K562 (cell line): Measurements from ENCODE around the gene VEGFB. TPM values are rescaled to one million over a fixed set of nuclear protein-coding genes. Genes with fewer than 3 reads are reported as not detected.

Source experiments
- ATAC-seq: fragments of 200-7000 bp; cut with Tn5 transposase; 3 replicates; pipeline ENCODE4 v1.9.1; 2020; ENCODE audit warnings: moderate library complexity
- BruUV-seq: library from RNA; stranded (reverse); fragments of 400-500 nt; replicated peaks from 2 replicates; lab custom pipeline; 2021; lab: Mats Ljungman, UMichigan
- CTCF ChIA-PET: fragments of 300-600 bp; formaldehyde crosslinking; extraction: SDS; loops from one replicate; lab custom pipeline; 2021; ENCODE audit warnings: low intra/inter-chr PET ratio; lab: Yijun Ruan, JAX
- POLR2A ChIA-PET: fragments of 300-600, 350-650 bp; sonication (Branson Sonifier 250); formaldehyde crosslinking; extraction: SDS; loops from one replicate; lab custom pipeline; 2021; ENCODE audit warnings: antibody characterized with exemption, inconsistent platforms; lab: Yijun Ruan, JAX
- DNase-seq, 4 experiments: peaks; one replicate each; pipeline versions ENCODE4 v3.0.0 to v3.0.0-alpha.2; 2011 to 2018; ENCODE audit warnings: low spot score in 3 of 4, mixed read lengths in 3 of 4; ENCODE audit errors: extremely low read depth in 1 of 4
- FAIRE-seq: peaks from 2 replicates; lab custom pipeline; 2011; peaks lifted over from hg19 to GRCh38; lab: Jason Lieb, UNC
- H2AFZ ChIP-seq: 2 replicates; pipeline ENCODE4 v1.6.0; 2011; ENCODE audit warnings: low read depth, low read length, control low read depth, inconsistent platforms
- H3K27ac ChIP-seq: fragments of 200-600 bp; 3 replicates; pipeline ENCODE4 v1.8.0; 2011; ENCODE audit warnings: low read depth, mild to moderate bottlenecking, control low read depth, inconsistent platforms, low read length, moderate library complexity, mixed read lengths; ENCODE audit errors: extremely low read depth
- H3K27me3 ChIP-seq, 2 experiments: fragments of 300-600 bp in 1 of 2; 2 replicates in 1 of 2; 3 replicates in 1 of 2; pipeline versions ENCODE4 v1.6.0 to v1.8.0; 2011; ENCODE audit warnings: inconsistent platforms in 2 of 2, low read length in 2 of 2, mild to moderate bottlenecking in 1 of 2, mixed read lengths in 1 of 2, moderate library complexity in 1 of 2; ENCODE audit not compliant: control insufficient read depth in 2 of 2, insufficient read depth in 2 of 2
- H3K36me3 ChIP-seq: fragments of 300-600 bp; 3 replicates; pipeline ENCODE4 v1.8.0; 2011; ENCODE audit warnings: mild to moderate bottlenecking, low read length, inconsistent platforms; ENCODE audit not compliant: control insufficient read depth, insufficient read depth
- H3K4me1 ChIP-seq, 2 experiments: fragments of 200-600 bp in 1 of 2; replicated peaks in 1 of 2; 2 replicates in 1 of 2; 3 replicates in 1 of 2; pipeline versions ENCODE4 v1.5.1 to v1.8.0; 2011; ENCODE audit warnings: inconsistent platforms in 2 of 2, low read length in 2 of 2, mild to moderate bottlenecking in 1 of 2, mixed read lengths in 1 of 2, moderate library complexity in 1 of 2; ENCODE audit not compliant: control insufficient read depth in 2 of 2, insufficient read depth in 2 of 2
- H3K4me2 ChIP-seq: 2 replicates; pipeline ENCODE4 v1.6.1; 2011; ENCODE audit warnings: low read length, control low read depth, inconsistent platforms, mixed read lengths; ENCODE audit not compliant: insufficient read depth
- H3K4me3 ChIP-seq: fragments of 200-600 bp; sonication (generic), shearing (Covaris generic); 2 replicates; pipeline ENCODE4 v1.5.1; 2016; ENCODE audit warnings: control low read depth, inconsistent platforms
- H3K79me2 ChIP-seq: fragments of 200-600 bp; 3 replicates; pipeline ENCODE4 v1.8.0; 2011; ENCODE audit warnings: low read length, inconsistent platforms; ENCODE audit not compliant: control insufficient read depth, insufficient read depth
- H3K9ac ChIP-seq, 2 experiments: 2 replicates each; pipeline versions ENCODE4 v1.6.0 to v1.6.1; 2011; ENCODE audit warnings: low read depth in 2 of 2, low read length in 2 of 2, control low read depth in 1 of 2, inconsistent platforms in 1 of 2, mild to moderate bottlenecking in 1 of 2, mixed read lengths in 1 of 2; ENCODE audit not compliant: insufficient read depth in 1 of 2
- H3K9me1 ChIP-seq: one replicate; pipeline ENCODE4 v1.6.0; 2011; ENCODE audit warnings: inconsistent platforms, mild to moderate bottlenecking, low read length, moderate library complexity; ENCODE audit not compliant: control insufficient read depth, insufficient read depth
- H3K9me3 ChIP-seq: replicated peaks from 2 replicates; pipeline ENCODE4 v1.5.1; 2011; ENCODE audit warnings: low read depth, low read length, inconsistent platforms; ENCODE audit not compliant: control insufficient read depth, insufficient read depth
- H4K20me1 ChIP-seq: replicated peaks from 2 replicates; pipeline ENCODE4 v1.6.1; 2011; ENCODE audit warnings: low read length, inconsistent platforms, mixed read lengths; ENCODE audit not compliant: control insufficient read depth, insufficient read depth
- CTBP1 ChIP-seq: fragments of 450-650 bp; IDR thresholded peaks from 2 replicates; pipeline ENCODE4 v1.6.1; 2016; ENCODE audit warnings: borderline replicate concordance
- ELF1 ChIP-seq: fragments of 200-800 bp; sonication (Bioruptor generic); IDR thresholded peaks from 2 replicates; pipeline ENCODE4 v1.6.1; 2016; ENCODE audit warnings: missing genetic modification characterization, missing compliant biosample characterization
- ERF ChIP-seq: fragments of 450-650 bp; formaldehyde crosslinking; IDR thresholded peaks from 2 replicates; pipeline ENCODE4 v1.4.0; 2020; ENCODE audit warnings: mild to moderate bottlenecking, mixed read lengths
- HDAC2 ChIP-seq: fragments of 450-650 bp; IDR thresholded peaks from 2 replicates; pipeline ENCODE4 v1.6.1; 2016; ENCODE audit warnings: mild to moderate bottlenecking
- NR2C1 ChIP-seq, 2 experiments: fragments of 450-650 bp; IDR thresholded peaks; 2 replicates each; pipeline ENCODE4 v1.6.1; 2017; ENCODE audit warnings: mild to moderate bottlenecking in 2 of 2, antibody characterized with exemption in 1 of 2, inconsistent platforms in 1 of 2, missing compliant biosample characterization in 1 of 2, missing genetic modification characterization in 1 of 2
- POLR2A ChIP-seq: fragments of 450-650 bp; conservative IDR thresholded peaks from 2 replicates; pipeline ENCODE4 v1.6.1; 2016
- PTRF ChIP-seq: fragments of 450-650 bp; IDR thresholded peaks from 2 replicates; pipeline ENCODE4 v1.6.1; 2016; ENCODE audit warnings: mild to moderate bottlenecking, missing genetic modification characterization, missing compliant biosample characterization
- SNRNP70 ChIP-seq: fragments of 200-400 bp; formaldehyde crosslinking; optimal IDR thresholded peaks from 2 replicates; pipeline ENCODE3; 2017; ENCODE audit warnings: low read depth, low read length
- STAG1 ChIP-seq: sonication (generic); formaldehyde crosslinking; IDR thresholded peaks from 2 replicates; pipeline ENCODE4 v1.5.0; 2020; ENCODE audit warnings: missing genetic modification reagents, borderline replicate concordance
- ZBTB5 ChIP-seq: fragments of 450-650 bp; IDR thresholded peaks from 2 replicates; pipeline ENCODE4 v1.6.1; 2017; ENCODE audit warnings: antibody characterized with exemption
- ZNF507 ChIP-seq: conservative IDR thresholded peaks from 2 replicates; pipeline ENCODE4 v1.6.1; 2017; ENCODE audit warnings: missing genetic modification characterization, missing compliant biosample characterization
- WGBS: fragments of 100-300 bp; shearing (Covaris generic); methylation state at CpG from one replicate; pipeline ENCODE4 v1.1.6; 2016; ENCODE audit warnings: low coverage, mixed read lengths; ENCODE audit not compliant: insufficient coverage; ENCODE audit errors: missing lambda C conversion rate; 5-methylcytosine and 5-hydroxymethylcytosine counted together
- in situ Hi-C: fragments of 300-500 bp; cut with MboI; formaldehyde crosslinking; loops from 4 replicates; pipeline ENCODE4 v1.15.0; 2018; ENCODE audit warnings: inconsistent platforms, mixed read lengths
- intact Hi-C: fragments of 100-400 bp; cut with micrococcal nuclease; formaldehyde crosslinking; loops from 2 replicates; pipeline ENCODE4 v1.14.2; 2022
- polyA plus RNA-seq, 8 experiments: library from polyadenylated mRNA; depleted of rRNA in 4 of 8; stranded (reverse) in 5 of 8; unstranded in 3 of 8; fragments of >200 nt; fragmentation: Nextera tagmentation in 2 of 8; fragmentation: Illumina TruSeq in 1 of 8; extraction: Ambion mirVana in 2 of 8; extraction: Trizol in 1 of 8; gene quantifications; 2 replicates each; pipeline versions ENCODE4 v1.2.1 to v1.2.3, GENCODE V29; 2011 to 2014; ENCODE audit warnings: inconsistent platforms in 1 of 8, missing spikeins in 1 of 8
- total RNA-seq, 7 experiments: library from RNA; depleted of rRNA in 6 of 7; stranded (reverse); fragments of >200 nt in 6 of 7; fragmentation: Illumina TruSeq in 2 of 7; extraction: Trizol in 2 of 7; gene quantifications; 2 replicates each; pipeline versions ENCODE4 v1.2.1 to v1.2.3, GENCODE V29; 2011 to 2021; ENCODE audit warnings: low replicate concordance in 1 of 7
- TF ChIP-seq, protein P1 (sequence below): fragments of 450-650 bp; formaldehyde crosslinking; IDR thresholded peaks from 2 replicates; pipeline ENCODE4 v1.4.0; 2020; ENCODE audit warnings: mild to moderate bottlenecking, moderate library complexity

The VEGFB gene
- total and polyA plus RNA-seq, 9 of the 15 experiments (the other 6 are each of a cell fraction or from before 2014, with no cell fraction given), result 11.0 to 83.4 (median 25.7) TPM

GRCh38 chr11:64260147-64260708 is 25.8 kb downstream of the VEGFB start:
- no peaks in the 10 kb centered on the region for H3K9me1 ChIP-seq
- H3K4me3 ChIP-seq, result no peak overlapping the region
- ChIA-PET CTCF (no interaction called here), POLR2A (interaction anchor here (1.2 kb wide), 2 partner anchors 9 to 15 kb away, joined by 5 to 7 read pairs; partner anchors contain the start of gene PLCB3)
- FAIRE-seq (no peak), ATAC-seq (no peak), DNase-seq (no peak)
- H3K4me2 ChIP-seq, result no peak overlapping the region
- H3K9me3 ChIP-seq, result no peaks in the 10 kb centered on the region
- no peaks in the 10 kb centered on the region for H3K27me3 ChIP-seq
- no peaks in the 10 kb centered on the region for H3K79me2 ChIP-seq
- WGBS, result 95% methylated on average over 6 of the region's 6 CpGs
- in situ Hi-C loops, result no loop called here
- H3K27ac ChIP-seq, result no peak overlapping the region
- H2AFZ ChIP-seq, result no peak overlapping the region
- H4K20me1 ChIP-seq, result 0 out of 2 replicates have a peak, but pooled peaks cover 4% of the 10 kb centered on the region
- intact Hi-C loops, result no loop called here
- H3K9ac ChIP-seq, result no peak overlapping the region
- TF ChIP-seq STAG1 (CRISPR knock-in tag) (peak; percentile 13; the same call in 1 of the 2 replicates), ERF (no peak), POLR2A (0 out of 2 replicates have a peak, but pooled peaks have one; percentile 11)
- TF ChIP-seq, all 486 proteins: peak for 2
- Histone ChIP-seq H3K4me1 (peaks cover 0 to 51% of the 10 kb centered on the region in 2 experiments; a peak in 2 of 5 replicates), H3K36me3 (peaks cover 90% of the 10 kb centered on the region)
- BruUV-seq, result no TSS peak

- POLR2A ChIA-PET, result interaction anchor here (0.6 to 1.2 kb wide), 5 partner anchors 10 to 428 kb away, joined by 3 to 7 read pairs (median 4); partner anchors contain the start of gene PLCB3
- WGBS, result 89% methylated on average over 12 of the region's 18 CpGs
- CTCF ChIA-PET, result no interaction called here
- no peak overlapping the region for H3K4me2 ChIP-seq
- no peak overlapping the region for H3K4me3 ChIP-seq
- H3K9ac ChIP-seq, result no peak overlapping the region; a peak in 1 of 4 replicates
- H3K9me1 ChIP-seq, result no peaks in the 10 kb centered on the region
- no TSS peak for BruUV-seq
- in situ Hi-C loops (no loop called here), intact Hi-C loops (no loop called here)
- DNase-seq (no peak), ATAC-seq (no peak), FAIRE-seq (no peak)
- H3K79me2 ChIP-seq, result no peaks in the 10 kb centered on the region
- H3K9me3 ChIP-seq, result no peaks in the 10 kb centered on the region
- H3K27ac ChIP-seq, result no peak overlapping the region
- H3K27me3 ChIP-seq, result no peaks in the 10 kb centered on the region
- H4K20me1 ChIP-seq, result 0 out of 2 replicates have a peak, but pooled peaks cover 4% of the 10 kb centered on the region
- peaks cover 90% of the 10 kb centered on the region for H3K36me3 ChIP-seq
- peaks cover 0 to 42% of the 10 kb centered on the region in 2 experiments; a peak in 2 of 5 replicates for H3K4me1 ChIP-seq
- no peak overlapping the region for H2AFZ ChIP-seq
- TF ChIP-seq ZNF507 (tag) (no peak), SNRNP70 (no peak), NR2C1 (IDR thresholded peaks at IDR 0.05) (no peak), NR2C1 (tag; IDR thresholded peaks at IDR 0.05) (no peak), ELF1 (tag) (no peak), ZBTB5 (no peak), HDAC2 (no peak), CTBP1 (no peak), PTRF (tag) (no peak)
- TF ChIP-seq, protein P1, sequence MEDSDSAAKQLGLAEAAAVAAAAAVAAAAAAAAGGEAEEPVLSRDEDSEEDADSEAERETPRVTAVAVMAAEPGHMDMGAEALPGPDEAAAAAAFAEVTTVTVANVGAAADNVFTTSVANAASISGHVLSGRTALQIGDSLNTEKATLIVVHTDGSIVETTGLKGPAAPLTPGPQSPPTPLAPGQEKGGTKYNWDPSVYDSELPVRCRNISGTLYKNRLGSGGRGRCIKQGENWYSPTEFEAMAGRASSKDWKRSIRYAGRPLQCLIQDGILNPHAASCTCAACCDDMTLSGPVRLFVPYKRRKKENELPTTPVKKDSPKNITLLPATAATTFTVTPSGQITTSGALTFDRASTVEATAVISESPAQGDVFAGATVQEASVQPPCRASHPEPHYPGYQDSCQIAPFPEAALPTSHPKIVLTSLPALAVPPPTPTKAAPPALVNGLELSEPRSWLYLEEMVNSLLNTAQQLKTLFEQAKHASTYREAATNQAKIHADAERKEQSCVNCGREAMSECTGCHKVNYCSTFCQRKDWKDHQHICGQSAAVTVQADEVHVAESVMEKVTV (CRISPR knock-in tag), result no peak
These were observed 27.2 kb downstream of the VEGFB start for GRCh38 chr11:64261556-64262080.
